Hepatocyte (in vitro differentiated cells): Measurements from ENCODE around the gene TNFAIP8L3. TPM values are rescaled to one million over a fixed set of nuclear protein-coding genes. Genes with fewer than 3 reads are reported as not detected.

Experiments
- DNase-seq: peaks from one replicate; pipeline ENCODE4 v3.0.0-alpha.2; 2016; ENCODE audit warnings: low spot score
- H2AFZ ChIP-seq: fragments of 200-600 bp; sonication (generic); 2 replicates; pipeline ENCODE4 v1.6.0; 2016; ENCODE audit warnings: antibody characterized with exemption, mild to moderate bottlenecking
- H3K27ac ChIP-seq: fragments of 200-600 bp; sonication (generic); 2 replicates; pipeline ENCODE4 v1.5.1; 2016; ENCODE audit warnings: mild to moderate bottlenecking
- H3K27me3 ChIP-seq: fragments of 200-600 bp; sonication (generic); 2 replicates; pipeline ENCODE4 v1.6.1; 2016
- H3K36me3 ChIP-seq: fragments of 200-600 bp; sonication (generic); replicated peaks from 2 replicates; pipeline ENCODE4 v1.5.1; 2016; ENCODE audit warnings: low read depth; ENCODE audit not compliant: insufficient read depth
- H3K4me1 ChIP-seq: fragments of 200-600 bp; sonication (generic); 2 replicates; pipeline ENCODE4 v1.5.1; 2016; ENCODE audit warnings: mild to moderate bottlenecking, moderate library complexity; ENCODE audit not compliant: insufficient read depth
- H3K4me2 ChIP-seq: fragments of 200-600 bp; sonication (generic); 2 replicates; pipeline ENCODE4 v1.6.0; 2016
- H3K4me3 ChIP-seq: fragments of 200-600 bp; sonication (generic); 2 replicates; pipeline ENCODE4 v1.5.1; 2016; ENCODE audit warnings: mild to moderate bottlenecking
- H3K79me2 ChIP-seq: fragments of 200-600 bp; sonication (generic); 2 replicates; pipeline ENCODE4 v1.6.0; 2017; ENCODE audit warnings: mild to moderate bottlenecking
- H3K9me2 ChIP-seq: fragments of 200-600 bp; sonication (generic); replicated peaks from 2 replicates; pipeline ENCODE4 v1.6.0; 2017; ENCODE audit warnings: mild to moderate bottlenecking; ENCODE audit not compliant: insufficient read depth
- H3K9me3 ChIP-seq: fragments of 200-600 bp; sonication (generic); 2 replicates; pipeline ENCODE4 v1.5.1; 2016; ENCODE audit warnings: low read depth, mild to moderate bottlenecking
- H4K20me1 ChIP-seq: fragments of 200-600 bp; sonication (generic); 2 replicates; pipeline ENCODE4 v1.6.0; 2016; ENCODE audit warnings: mild to moderate bottlenecking; ENCODE audit not compliant: insufficient read depth, poor library complexity, severe bottlenecking
- EZH2 ChIP-seq: fragments of 200-600 bp; sonication (generic); IDR thresholded peaks from 2 replicates; pipeline ENCODE4 v1.6.1; 2016; ENCODE audit warnings: antibody characterized with exemption, mild to moderate bottlenecking, borderline replicate concordance
- EZH2phosphoT487 ChIP-seq: fragments of 200-600 bp; sonication (generic); IDR thresholded peaks from one replicate; pipeline ENCODE4 v1.6.1; 2018; ENCODE audit warnings: antibody characterized with exemption, mild to moderate bottlenecking, low read depth, moderate library complexity; ENCODE audit not compliant: unreplicated experiment, severe bottlenecking
- WGBS: methylation state at CpG from one replicate; pipeline ENCODE4 v1.1.6; 2016; ENCODE audit warnings: low lambda C conversion rate; ENCODE audit errors: missing lambda C conversion rate; 5-methylcytosine and 5-hydroxymethylcytosine counted together
- polyA plus RNA-seq: library from polyadenylated mRNA; unstranded; fragments of >200 nt; fragmentation: Nextera tagmentation; extraction: Ambion mirVana; gene quantifications from 2 replicates; pipeline ENCODE4 v1.2.1, GENCODE V29; 2016
- total RNA-seq: library from RNA; depleted of rRNA; stranded (reverse); fragments of >200 nt; gene quantifications from 2 replicates; pipeline ENCODE4 v1.2.3, GENCODE V29; 2014
- TF ChIP-seq, protein P1 (sequence below): fragments of 200-600 bp; sonication (generic); IDR thresholded peaks from 2 replicates; pipeline ENCODE4 v1.5.1; 2016; ENCODE audit warnings: antibody characterized with exemption, mild to moderate bottlenecking; ENCODE audit not compliant: poor library complexity

TNFAIP8L3 gene
- total and polyA plus RNA-seq, 2 experiments from 2014 or later = 2.4 to 3.4 TPM

DNA sequence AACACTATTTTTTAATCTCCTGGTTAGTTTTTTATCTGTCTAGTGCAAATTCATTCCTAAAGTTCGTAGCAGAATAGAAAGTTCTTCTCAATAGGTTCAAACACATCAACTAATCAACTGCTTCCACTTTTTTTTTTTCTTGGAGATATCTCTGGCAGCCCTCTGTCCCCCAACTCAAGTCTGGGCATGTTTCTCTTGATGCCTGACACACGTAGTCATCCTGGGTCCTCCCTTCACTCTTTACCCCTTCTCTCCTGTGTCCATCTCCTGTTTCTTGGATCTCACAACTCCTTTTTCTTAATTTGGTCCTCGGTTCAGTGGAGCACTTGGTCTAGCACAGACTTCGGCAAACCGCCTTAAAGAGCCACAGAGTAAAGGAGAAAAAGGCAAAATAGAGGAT lies 14.4 kb downstream of the TNFAIP8L3 start:
- H4K20me1 ChIP-seq = no peaks in the 10 kb centered on the region
- H3K79me2 ChIP-seq = no peaks in the 10 kb centered on the region
- H3K4me3 ChIP-seq = no peak overlapping the region
- DNase-seq = no peak
- no peak overlapping the region for H2AFZ ChIP-seq
- no peaks in the 10 kb centered on the region for H3K4me1 ChIP-seq
- no peaks in the 10 kb centered on the region for H3K9me2 ChIP-seq
- 89% methylated on average over 5 of the region's 5 CpGs for WGBS
- no peaks in the 10 kb centered on the region for H3K27me3 ChIP-seq
- H3K36me3 ChIP-seq = no peaks in the 10 kb centered on the region
- no peaks in the 10 kb centered on the region for H3K9me3 ChIP-seq
- TF ChIP-seq EZH2 (no peak), EZH2phosphoT487 (no peak)
- TF ChIP-seq, protein P1, sequence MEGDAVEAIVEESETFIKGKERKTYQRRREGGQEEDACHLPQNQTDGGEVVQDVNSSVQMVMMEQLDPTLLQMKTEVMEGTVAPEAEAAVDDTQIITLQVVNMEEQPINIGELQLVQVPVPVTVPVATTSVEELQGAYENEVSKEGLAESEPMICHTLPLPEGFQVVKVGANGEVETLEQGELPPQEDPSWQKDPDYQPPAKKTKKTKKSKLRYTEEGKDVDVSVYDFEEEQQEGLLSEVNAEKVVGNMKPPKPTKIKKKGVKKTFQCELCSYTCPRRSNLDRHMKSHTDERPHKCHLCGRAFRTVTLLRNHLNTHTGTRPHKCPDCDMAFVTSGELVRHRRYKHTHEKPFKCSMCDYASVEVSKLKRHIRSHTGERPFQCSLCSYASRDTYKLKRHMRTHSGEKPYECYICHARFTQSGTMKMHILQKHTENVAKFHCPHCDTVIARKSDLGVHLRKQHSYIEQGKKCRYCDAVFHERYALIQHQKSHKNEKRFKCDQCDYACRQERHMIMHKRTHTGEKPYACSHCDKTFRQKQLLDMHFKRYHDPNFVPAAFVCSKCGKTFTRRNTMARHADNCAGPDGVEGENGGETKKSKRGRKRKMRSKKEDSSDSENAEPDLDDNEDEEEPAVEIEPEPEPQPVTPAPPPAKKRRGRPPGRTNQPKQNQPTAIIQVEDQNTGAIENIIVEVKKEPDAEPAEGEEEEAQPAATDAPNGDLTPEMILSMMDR = no peak
- H3K4me2 ChIP-seq = no peak overlapping the region
- H3K27ac ChIP-seq = no peak overlapping the region

DNA sequence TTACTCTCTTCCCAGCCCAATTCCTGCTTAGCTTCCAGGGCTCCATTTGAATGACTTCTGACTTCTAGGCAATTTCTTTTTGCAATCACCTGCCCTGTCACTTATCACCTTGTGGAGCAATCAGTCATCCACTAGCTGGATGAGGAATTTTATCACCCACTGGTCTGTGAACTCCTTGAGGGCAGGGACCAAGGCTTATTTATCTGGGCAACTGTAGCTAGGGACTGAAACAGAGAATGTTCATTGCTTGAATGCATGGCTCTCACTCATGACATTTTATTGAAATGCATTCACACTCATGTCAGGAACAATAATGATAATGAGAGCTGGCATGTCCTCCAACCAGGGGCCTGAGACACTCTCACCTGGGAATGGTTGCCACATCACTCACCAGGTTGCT lies 15.5 kb downstream of the TNFAIP8L3 start:
- no peak for DNase-seq
- H3K4me1 ChIP-seq = no peaks in the 10 kb centered on the region

DNA sequence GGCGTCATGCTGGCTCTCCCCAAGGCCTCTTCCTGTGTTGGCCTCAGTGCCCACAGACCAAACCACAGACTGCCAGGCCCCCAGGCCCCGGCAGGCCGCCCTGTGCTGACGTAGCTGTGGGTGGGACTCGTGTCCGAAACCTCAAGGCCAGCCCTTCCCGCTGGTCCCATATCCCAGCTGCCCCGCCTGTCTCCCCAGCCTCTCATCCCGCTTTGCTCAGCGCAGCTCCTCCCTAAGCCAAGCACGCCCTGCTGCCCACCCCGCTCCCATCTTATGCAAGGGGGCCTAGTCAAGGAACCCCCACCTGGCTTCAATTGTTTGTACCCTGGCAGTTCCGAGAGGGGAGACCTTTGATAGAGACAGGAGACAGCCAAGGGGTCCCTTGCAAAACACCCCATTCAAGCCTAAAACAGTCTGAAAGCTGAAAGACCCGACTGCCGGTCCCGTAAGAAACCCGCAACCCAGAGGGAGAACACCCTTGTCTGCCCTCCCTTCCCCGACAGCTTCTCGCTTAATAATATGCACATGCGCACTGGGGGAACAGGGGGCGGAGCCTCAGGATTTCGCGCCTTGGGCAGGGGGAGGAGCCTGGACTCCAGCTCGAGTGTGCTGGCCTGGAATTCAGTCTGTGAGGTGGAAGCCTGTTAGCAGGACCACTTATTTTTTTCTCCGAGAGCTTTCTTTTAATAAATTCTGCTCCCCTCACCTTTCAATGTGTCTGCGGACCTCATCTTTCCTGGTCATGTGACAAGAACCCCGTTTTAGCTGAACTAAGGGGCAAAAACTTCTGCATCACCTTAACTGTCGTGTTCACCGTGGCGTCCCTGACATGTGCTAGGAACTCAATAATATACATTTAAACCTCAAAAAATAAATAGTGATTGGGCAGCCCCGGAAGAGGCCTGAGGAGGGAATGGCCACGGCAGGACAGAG lies 17.2 kb downstream of the TNFAIP8L3 start:
- H3K9me2 ChIP-seq = no peaks in the 10 kb centered on the region
- H3K79me2 ChIP-seq = no peaks in the 10 kb centered on the region
- H3K27me3 ChIP-seq = no peaks in the 10 kb centered on the region
- H3K36me3 ChIP-seq = no peaks in the 10 kb centered on the region
- no peaks in the 10 kb centered on the region for H3K4me1 ChIP-seq
- no peak overlapping the region for H2AFZ ChIP-seq
- DNase-seq = peak; percentile 47
- no peaks in the 10 kb centered on the region for H4K20me1 ChIP-seq
- no peak overlapping the region for H3K27ac ChIP-seq
- no peak overlapping the region for H3K4me3 ChIP-seq
- WGBS = 82% methylated on average over 29 of the region's 32 CpGs
- no peaks in the 10 kb centered on the region for H3K9me3 ChIP-seq
- TF ChIP-seq, protein P1 = no peak
- TF ChIP-seq EZH2 (no peak), EZH2phosphoT487 (no peak)
- peak overlapping the region; percentile 62 for H3K4me2 ChIP-seq

More for the DNA sequence above, 15.5 kb downstream of the TNFAIP8L3 start:
- TF ChIP-seq EZH2 (no peak), EZH2phosphoT487 (no peak)
- TF ChIP-seq, protein P1 = no peak
- Histone ChIP-seq H3K79me2 (no peaks in the 10 kb centered on the region), H3K4me3 (no peak overlapping the region), H3K27me3 (no peaks in the 10 kb centered on the region), H3K27ac (no peak overlapping the region), H3K9me3 (no peaks in the 10 kb centered on the region), H3K9me2 (no peaks in the 10 kb centered on the region), H4K20me1 (no peaks in the 10 kb centered on the region), H3K36me3 (no peaks in the 10 kb centered on the region), H3K4me2 (no peak overlapping the region), H2AFZ (no peak overlapping the region)
